Body of pancreas (tissue), 4 donors: ENCODE data around the gene BTN3A1. TPM values are rescaled to one million over a fixed set of nuclear protein-coding genes. Genes with fewer than 3 reads are reported as not detected.

Experiments
- ATAC-seq: fragments of 150-250 bp; one replicate; pipeline ENCODE4 v1.9.1; 2016
- DNase-seq, 4 donors: peaks; one replicate each; pipeline ENCODE4 v3.0.0-alpha.2; 2019
- H3K27ac ChIP-seq, 4 donors: fragments of 200-600 bp; sonication (generic); 1 replicate in 3 of 4; 2 replicates in 1 of 4; pipeline versions ENCODE4 v1.5.1 to v1.6.1; 2016 to 2019; ENCODE audit warnings: mild to moderate bottlenecking in 1 of 4, mixed read lengths in 1 of 4, moderate library complexity in 1 of 4
- H3K27me3 ChIP-seq, 2 donors: fragments of 200-600 bp; sonication (generic); one replicate each; pipeline ENCODE4 v1.6.0; 2016; ENCODE audit warnings: mild to moderate bottlenecking in 1 of 2
- H3K36me3 ChIP-seq, 2 donors: fragments of 200-600 bp; sonication (generic); replicated peaks in 1 of 2; 2 replicates each; pipeline ENCODE4 v1.5.1; 2016; ENCODE audit warnings: low read depth in 2 of 2; ENCODE audit not compliant: insufficient read depth in 1 of 2
- H3K4me1 ChIP-seq: fragments of 200-600 bp; sonication (generic); one replicate; pipeline ENCODE4 v1.6.0; 2016
- H3K4me3 ChIP-seq, 2 donors: fragments of 200-600 bp; sonication (generic); 1 replicate in 1 of 2; 2 replicates in 1 of 2; pipeline ENCODE4 v1.5.1; 2016 to 2019
- H3K9me3 ChIP-seq, 3 donors: fragments of 200-600 bp; sonication (generic); 1 replicate in 2 of 3; 2 replicates in 1 of 3; pipeline ENCODE4 v1.5.1; 2016
- POLR2A ChIP-seq, 3 donors: fragments of 450-650 bp; IDR thresholded peaks; one replicate each; pipeline ENCODE4 v1.6.1; 2016; ENCODE audit warnings: antibody characterized with exemption in 3 of 3, mild to moderate bottlenecking in 2 of 3
- WGBS, 2 donors: methylation state at CpG; one replicate each; pipeline ENCODE4 v1.1.5; 2017; 5-methylcytosine and 5-hydroxymethylcytosine counted together
- intact Hi-C: fragments of 100-400 bp; cut with DNase I; formaldehyde crosslinking; loops from one replicate; pipeline ENCODE4 v1.15.1; 2023
- total RNA-seq, 2 donors: library from RNA; depleted of rRNA; stranded (reverse); fragments of >200 nt; gene quantifications; one replicate each; pipeline ENCODE4 v1.1.0, GENCODE V29; 2016
- TF ChIP-seq, protein P1 (sequence below), 7 experiments: fragments of 450-650 bp in 4 of 7; fragments of 200-600 bp in 3 of 7; sonication (generic) in 3 of 7; IDR thresholded peaks; one replicate each; pipeline ENCODE4 v1.5.1; 2016 to 2019; ENCODE audit warnings: antibody characterized with exemption in 7 of 7

The BTN3A1 gene
- total RNA-seq, 2 donors from 2014 or later: 9.2 to 11.4 TPM

DNA sequence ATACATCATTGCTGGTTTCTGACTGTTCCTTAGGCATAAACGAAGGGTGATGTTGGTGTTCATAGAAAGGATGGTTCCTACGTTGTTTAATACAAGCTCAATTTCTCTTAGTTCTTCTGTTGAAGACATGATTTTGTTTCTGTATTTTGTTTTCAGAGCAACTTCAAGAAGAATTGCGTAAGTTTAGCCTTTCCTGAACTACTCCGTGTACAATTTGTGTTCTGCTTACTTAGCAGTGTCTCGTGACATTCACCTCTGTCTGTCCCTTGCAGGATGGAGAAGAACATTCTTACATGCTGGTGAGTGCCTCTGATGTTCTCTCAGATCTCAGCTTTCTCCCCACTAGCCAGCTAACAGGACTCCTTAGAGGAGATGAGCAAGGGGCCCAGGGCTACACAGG is 11.5 kb upstream of the BTN3A1 start:
- WGBS, 2 donors: 74 to 79% methylated on average over 5 of the region's 5 CpGs
- H3K36me3 ChIP-seq: peaks cover 0 to 5% of the 10 kb centered on the region in 2 donors
- intact Hi-C loops: no loop called here

GRCh38 chr6:26392932-26393636 is 9.0 kb upstream of the BTN3A1 start:
- Histone ChIP-seq H3K36me3 (peaks cover 0 to 5% of the 10 kb centered on the region in 2 donors), H3K27me3 (no peaks in the 10 kb centered on the region), H3K27ac (no peak overlapping the region), H3K4me3 (no peak overlapping the region), H3K4me1 (no peaks in the 10 kb centered on the region), H3K9me3 (no peaks in the 10 kb centered on the region)
- TF ChIP-seq, protein P1, sequence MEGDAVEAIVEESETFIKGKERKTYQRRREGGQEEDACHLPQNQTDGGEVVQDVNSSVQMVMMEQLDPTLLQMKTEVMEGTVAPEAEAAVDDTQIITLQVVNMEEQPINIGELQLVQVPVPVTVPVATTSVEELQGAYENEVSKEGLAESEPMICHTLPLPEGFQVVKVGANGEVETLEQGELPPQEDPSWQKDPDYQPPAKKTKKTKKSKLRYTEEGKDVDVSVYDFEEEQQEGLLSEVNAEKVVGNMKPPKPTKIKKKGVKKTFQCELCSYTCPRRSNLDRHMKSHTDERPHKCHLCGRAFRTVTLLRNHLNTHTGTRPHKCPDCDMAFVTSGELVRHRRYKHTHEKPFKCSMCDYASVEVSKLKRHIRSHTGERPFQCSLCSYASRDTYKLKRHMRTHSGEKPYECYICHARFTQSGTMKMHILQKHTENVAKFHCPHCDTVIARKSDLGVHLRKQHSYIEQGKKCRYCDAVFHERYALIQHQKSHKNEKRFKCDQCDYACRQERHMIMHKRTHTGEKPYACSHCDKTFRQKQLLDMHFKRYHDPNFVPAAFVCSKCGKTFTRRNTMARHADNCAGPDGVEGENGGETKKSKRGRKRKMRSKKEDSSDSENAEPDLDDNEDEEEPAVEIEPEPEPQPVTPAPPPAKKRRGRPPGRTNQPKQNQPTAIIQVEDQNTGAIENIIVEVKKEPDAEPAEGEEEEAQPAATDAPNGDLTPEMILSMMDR (IDR thresholded peaks at IDR 0.05): no peak
- TF ChIP-seq POLR2A (IDR thresholded peaks at IDR 0.05): no peak
- intact Hi-C loops: no loop called here
- 79 to 85% methylated on average over 4 of the region's 4 CpGs for WGBS, 2 donors
- ATAC-seq (no peak), DNase-seq (peak in 1 of 4 donors; percentile 11)

More for the DNA sequence above, 11.5 kb upstream of the BTN3A1 start:
- Histone ChIP-seq H3K27me3 (no peaks in the 10 kb centered on the region), H3K4me3 (no peak overlapping the region), H3K27ac (no peak overlapping the region), H3K4me1 (no peaks in the 10 kb centered on the region), H3K9me3 (no peaks in the 10 kb centered on the region)
- no peak for TF ChIP-seq POLR2A (IDR thresholded peaks at IDR 0.05)
- TF ChIP-seq, protein P1 (IDR thresholded peaks at IDR 0.05): no peak
- no peak for DNase-seq
- ATAC-seq: no peak

DNA sequence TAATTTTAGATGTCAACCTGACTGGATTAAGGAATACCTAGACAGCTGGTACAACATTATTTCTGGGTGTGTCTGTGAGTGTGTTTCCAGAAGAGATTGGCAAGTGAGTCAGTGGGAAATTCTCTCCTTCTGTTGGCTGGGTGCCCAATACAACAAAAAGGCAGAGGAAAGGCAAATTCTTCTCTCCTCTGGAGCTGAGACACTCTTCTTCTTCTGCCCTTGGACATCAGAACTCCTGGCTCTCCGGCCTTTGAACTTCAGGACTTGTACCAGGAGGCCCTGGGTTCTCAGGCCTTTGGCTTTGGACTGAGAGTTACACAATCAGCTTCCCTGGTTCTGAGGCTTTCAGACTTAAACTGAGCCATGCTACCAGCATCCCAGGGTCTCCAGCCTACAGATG is 7.8 kb upstream of the BTN3A1 start:
- WGBS, 2 donors: 91 to 93% methylated on average over 1 of the region's 1 CpG
- DNase-seq: peak in 2 of 4 donors; percentile 13 to 17

GRCh38 chr6:26398555-26398954 is 3.5 kb upstream of the BTN3A1 start:
- ATAC-seq (no peak), DNase-seq (no peak)
- TF ChIP-seq, protein P1 (IDR thresholded peaks at IDR 0.05): no peak
- no peak for TF ChIP-seq POLR2A (IDR thresholded peaks at IDR 0.05)
- Histone ChIP-seq H3K27me3 (no peaks in the 10 kb centered on the region), H3K27ac (no peak overlapping the region), H3K9me3 (no peaks in the 10 kb centered on the region), H3K4me3 (no peak overlapping the region), H3K36me3 (no peaks in the 10 kb centered on the region), H3K4me1 (peaks cover 17% of the 10 kb centered on the region)
- intact Hi-C loops: no loop called here
- 93 to 97% methylated on average over 1 of the region's 1 CpG for WGBS, 2 donors

More for the DNA sequence above, 7.8 kb upstream of the BTN3A1 start:
- Histone ChIP-seq H3K4me1 (no peaks in the 10 kb centered on the region), H3K36me3 (peaks cover 0 to 5% of the 10 kb centered on the region in 2 donors), H3K4me3 (no peak overlapping the region), H3K9me3 (no peaks in the 10 kb centered on the region), H3K27me3 (no peaks in the 10 kb centered on the region), H3K27ac (no peak overlapping the region)
- no peak for TF ChIP-seq POLR2A (IDR thresholded peaks at IDR 0.05)
- TF ChIP-seq, protein P1 (IDR thresholded peaks at IDR 0.05): no peak
- no peak for ATAC-seq
- intact Hi-C loops: no loop called here

DNA sequence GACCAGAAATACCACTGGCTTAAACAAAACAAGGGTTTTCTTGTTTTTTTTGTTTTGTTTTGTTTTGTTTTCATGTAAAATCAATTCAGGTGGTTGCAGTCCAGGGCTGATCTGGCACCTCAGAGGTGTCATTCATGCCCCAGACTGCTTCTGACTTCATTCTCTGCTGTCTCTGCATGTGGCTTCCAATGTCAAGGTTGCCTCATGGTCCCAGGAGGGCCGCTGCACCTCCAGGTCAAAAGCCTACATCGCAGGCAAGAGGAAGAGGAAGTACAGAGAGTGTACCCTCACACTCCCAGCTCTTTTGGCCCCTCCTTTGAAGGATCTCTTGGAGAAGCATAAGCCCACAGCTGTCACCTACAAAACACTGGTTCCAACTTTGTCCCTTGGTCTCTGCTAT is 1.4 kb upstream of the BTN3A1 start:
- WGBS, 2 donors: 71 to 80% methylated on average over 2 of the region's 2 CpGs
- Histone ChIP-seq H3K9me3 (no peaks in the 10 kb centered on the region), H3K4me3 (no peak overlapping the region), H3K27me3 (no peaks in the 10 kb centered on the region), H3K27ac (no peak overlapping the region), H3K4me1 (peaks cover 17% of the 10 kb centered on the region), H3K36me3 (no peaks in the 10 kb centered on the region)
- no peak for ATAC-seq
- DNase-seq: no peak
- intact Hi-C loops: no loop called here
- TF ChIP-seq, protein P1 (IDR thresholded peaks at IDR 0.05): no peak
- TF ChIP-seq POLR2A (IDR thresholded peaks at IDR 0.05): no peak
